ENCODE results near the gene TGM6.

The TGM6 gene

GRCh38 chr20:2455771-2456497 lies 75.2 kb downstream of the TGM6 start:
- DNase-seq (ENCODE audit: low spot score): peak; percentile 70

GRCh38 chr20:2458919-2459499 lies 78.3 kb downstream of the TGM6 start:
- no peak for DNase-seq (ENCODE audit: low spot score)

GRCh38 chr20:2459981-2460751 lies 79.5 kb downstream of the TGM6 start:
- DNase-seq (ENCODE audit: low spot score): no peak

GRCh38 chr20:2460752-2461424 lies 80.2 kb downstream of the TGM6 start:
- no peak for DNase-seq (ENCODE audit: low spot score)

- DNase-seq (ENCODE audit: low spot score): no peak
Observed at GRCh38 chr20:2462484-2462883, 81.8 kb downstream of the TGM6 start.

GRCh38 chr20:2463616-2464365 lies 83.1 kb downstream of the TGM6 start:
- no peak for DNase-seq (ENCODE audit: low spot score)

- no peak for DNase-seq (ENCODE audit: low spot score)
Observed at GRCh38 chr20:2465100-2465499, 84.4 kb downstream of the TGM6 start.

- no peak for DNase-seq (ENCODE audit: low spot score)
Observed at GRCh38 chr20:2467412-2467811, 86.7 kb downstream of the TGM6 start.

- peak; percentile 39 for DNase-seq (ENCODE audit: low spot score)
Observed at GRCh38 chr20:2468581-2469407, 88.1 kb downstream of the TGM6 start.

- peak; percentile 74 for DNase-seq (ENCODE audit: low spot score)
Observed at GRCh38 chr20:2469991-2470422, 89.3 kb downstream of the TGM6 start.

- peak; percentile 100 for DNase-seq (ENCODE audit: low spot score)
Observed at GRCh38 chr20:2470423-2471193, 89.9 kb downstream of the TGM6 start, which contains the start of gene SNRPB. Gene SNRPB, minus strand, starts transcription at chr20:2470789. Its CDS starts 99 bp downstream, at chr20:2470690.

- peak; percentile 74 for DNase-seq (ENCODE audit: low spot score)
Observed at GRCh38 chr20:2473516-2473915, 92.8 kb downstream of the TGM6 start.

- DNase-seq (ENCODE audit: low spot score): no peak
Observed at GRCh38 chr20:2475850-2476741, 95.4 kb downstream of the TGM6 start.

GRCh38 chr20:2476742-2477615 lies 96.3 kb downstream of the TGM6 start:
- no peak for DNase-seq (ENCODE audit: low spot score)

GRCh38 chr20:2480381-2480780 lies 99.7 kb downstream of the TGM6 start:
- no peak for DNase-seq (ENCODE audit: low spot score)

Data from RKO (cell line).